HEK293 (cell line): ENCODE measurements around the gene SPIRE1.

ENCODE experiments used
- ATF2 ChIP-seq: fragments of 450-650 bp; formaldehyde crosslinking; IDR thresholded peaks from 2 replicates; pipeline ENCODE4 v1.5.1; 2016; ENCODE audit warnings: missing biosample characterization, missing genetic modification characterization, low read depth
- IKZF3 ChIP-seq: fragments of 450-650 bp; IDR thresholded peaks from 2 replicates; pipeline ENCODE4 v1.5.0; 2018; ENCODE audit warnings: missing biosample characterization, mild to moderate bottlenecking, missing genetic modification characterization, moderate library complexity
- RBAK ChIP-seq: fragments of 450-650 bp; formaldehyde crosslinking; IDR thresholded peaks from 2 replicates; pipeline ENCODE4 v1.5.1; 2016; ENCODE audit warnings: missing biosample characterization, missing genetic modification characterization
- SETDB1 ChIP-seq: IDR thresholded peaks from one replicate; pipeline ENCODE4 v1.6.1; 2017; ENCODE audit warnings: mild to moderate bottlenecking, low read length, moderate library complexity, mixed read lengths; ENCODE audit not compliant: insufficient read length
- YY1 ChIP-seq: fragments of 450-650 bp; formaldehyde crosslinking; IDR thresholded peaks from 2 replicates; pipeline ENCODE4 v1.5.1; 2018; ENCODE audit warnings: missing biosample characterization, missing genetic modification characterization
- ZBTB11 ChIP-seq: fragments of 450-650 bp; formaldehyde crosslinking; conservative IDR thresholded peaks from 2 replicates; pipeline ENCODE4 v1.5.1; 2016; ENCODE audit warnings: low read depth, missing biosample characterization, missing genetic modification characterization
- ZBTB21 ChIP-seq: fragments of 450-650 bp; formaldehyde crosslinking; IDR thresholded peaks from 2 replicates; pipeline ENCODE4 v1.5.1; 2017; ENCODE audit warnings: missing biosample characterization, missing genetic modification characterization
- ZNF112 ChIP-seq: fragments of 450-650 bp; formaldehyde crosslinking; IDR thresholded peaks from 2 replicates; pipeline ENCODE4 v1.5.0; 2017; ENCODE audit warnings: missing biosample characterization, missing genetic modification characterization
- ZNF174 ChIP-seq: fragments of 450-650 bp; formaldehyde crosslinking; IDR thresholded peaks from 2 replicates; pipeline ENCODE4 v1.5.0; 2017; ENCODE audit warnings: missing biosample characterization, mild to moderate bottlenecking, missing genetic modification characterization
- ZNF211 ChIP-seq: fragments of 450-650 bp; formaldehyde crosslinking; IDR thresholded peaks from 2 replicates; pipeline ENCODE4 v1.5.1; 2016; ENCODE audit warnings: low read depth, missing biosample characterization, missing genetic modification characterization
- ZNF221 ChIP-seq: fragments of 450-650 bp; formaldehyde crosslinking; IDR thresholded peaks from 2 replicates; pipeline ENCODE4 v1.5.1; 2017; ENCODE audit warnings: missing biosample characterization, missing genetic modification characterization, borderline replicate concordance
- ZNF274 ChIP-seq, 2 experiments: fragments of 200-500 bp in 1 of 2; fragments of 450-650 bp in 1 of 2; sonication (Bioruptor generic) in 1 of 2; formaldehyde crosslinking in 1 of 2; IDR thresholded peaks; 2 replicates each; pipeline versions ENCODE4 v1.5.1 to v1.6.1; 2014 to 2016; ENCODE audit warnings: borderline replicate concordance in 1 of 2, inconsistent platforms in 1 of 2, low read length in 1 of 2, missing biosample characterization in 1 of 2, missing genetic modification characterization in 1 of 2
- ZNF280D ChIP-seq: fragments of 450-650 bp; formaldehyde crosslinking; IDR thresholded peaks from 2 replicates; pipeline ENCODE4 v1.5.1; 2016; ENCODE audit warnings: missing biosample characterization, missing genetic modification characterization
- ZNF366 ChIP-seq: fragments of 450-650 bp; formaldehyde crosslinking; conservative IDR thresholded peaks from 2 replicates; pipeline ENCODE4 v1.5.1; 2016; ENCODE audit warnings: missing biosample characterization, missing genetic modification characterization
- ZNF416 ChIP-seq: fragments of 450-650 bp; formaldehyde crosslinking; IDR thresholded peaks from 2 replicates; pipeline ENCODE4 v1.5.1; 2016; ENCODE audit warnings: missing biosample characterization, missing genetic modification characterization
- ZNF426 ChIP-seq: fragments of 450-650 bp; formaldehyde crosslinking; IDR thresholded peaks from 2 replicates; pipeline ENCODE4 v1.5.1; 2017; ENCODE audit warnings: missing biosample characterization, missing genetic modification characterization, mild to moderate bottlenecking, inconsistent platforms, moderate library complexity
- ZNF488 ChIP-seq: fragments of 450-650 bp; formaldehyde crosslinking; IDR thresholded peaks from 2 replicates; pipeline ENCODE4 v1.5.1; 2016; ENCODE audit warnings: missing biosample characterization, missing genetic modification characterization
- ZSCAN4 ChIP-seq: fragments of 450-650 bp; formaldehyde crosslinking; IDR thresholded peaks from 2 replicates; pipeline ENCODE4 v1.5.1; 2017; ENCODE audit warnings: missing biosample characterization, missing genetic modification characterization

SPIRE1 gene

GRCh38 chr18:12656605-12656937 lies 1.3 kb downstream of the SPIRE1 start (continued):
- no peak for TF ChIP-seq SETDB1
- peak; percentile 91 for TF ChIP-seq ZBTB21
- no peak for TF ChIP-seq YY1 (tag by site-specific recombination)
- TF ChIP-seq ZNF274 (IDR thresholded peaks at IDR 0.05; ENCODE audit: low read length), result no peak
- TF ChIP-seq ZNF274 (tag by site-specific recombination; IDR thresholded peaks at IDR 0.05; ENCODE audit: borderline replicate concordance), result no peak
- no peak for TF ChIP-seq ZNF112 (tag by site-specific recombination)
- no peak for TF ChIP-seq ZNF488 (tag by site-specific recombination)
- TF ChIP-seq ZNF211 (tag by site-specific recombination), result no peak
- TF ChIP-seq ZNF366, result peak; percentile 58
- TF ChIP-seq ZNF221 (tag by site-specific recombination), result no peak
- TF ChIP-seq ZNF174 (tag by site-specific recombination), result no peak
- TF ChIP-seq ZNF426, result no peak
- TF ChIP-seq RBAK (tag by site-specific recombination), result no peak
- TF ChIP-seq ZNF416 (tag by site-specific recombination), result no peak
- TF ChIP-seq ZBTB11 (tag by site-specific recombination), result no peak
- TF ChIP-seq IKZF3 (tag by site-specific recombination), result peak; percentile 14; the same call in 1 of the 2 replicates
- no peak for TF ChIP-seq ZNF280D (tag by site-specific recombination)
- TF ChIP-seq ZSCAN4, result peak; percentile 26; the same call in 1 of the 2 replicates
- TF ChIP-seq ATF2 (tag by site-specific recombination), result peak; percentile 97
